Ishikawa (cell line): ENCODE measurements around the gene RAPGEF2.

Experiments
- EP300 ChIP-seq: IDR thresholded peaks from 2 replicates; pipeline ENCODE4 v1.6.1; 2012; ENCODE audit warnings: borderline replicate concordance
- FOXM1 ChIP-seq: IDR thresholded peaks from 2 replicates; pipeline ENCODE4 v1.6.1; 2012; ENCODE audit warnings: low read depth, borderline replicate concordance
- TEAD4 ChIP-seq: IDR thresholded peaks from 2 replicates; pipeline ENCODE4 v1.6.1; 2012
- USF1 ChIP-seq: IDR thresholded peaks from 2 replicates; pipeline ENCODE4 v1.6.1; 2012

GRCh38 chr4:159272273-159273140 lies 169.6 kb downstream of the RAPGEF2 start:
- TF ChIP-seq FOXM1: no peak
- TF ChIP-seq EP300: no peak
- no peak for TF ChIP-seq TEAD4
- TF ChIP-seq USF1: no peak
